ENCODE results near the gene TMEM145. TPM values are rescaled to one million over a fixed set of nuclear protein-coding genes. Genes with fewer than 3 reads are reported as not detected.
"Not testable (repeated sequence)": the region's sequence is repeated elsewhere in the genome, so short reads cannot be mapped to it uniquely, and the experiment has no call there.

TMEM145 gene
- total RNA-seq (2014; rRNA removed; shearing (Covaris generic); ENCODE audit: low replicate concordance) = not detected in 2 replicates

- in situ Hi-C loops (cut with HindIII; ENCODE audit: low pct_unique_long_range_greater_than_20kb, low sequenced_read_pairs) = no loop called here
- peak; percentile 51 for DNase-seq (ENCODE audit: low read depth)
Observed at GRCh38 chr19:42313096-42313839, at the start of gene TMEM145. TMEM145 (plus strand) TSS chr19:42313309; CDS start chr19:42313377, 68 bp downstream.

- in situ Hi-C loops (cut with HindIII; ENCODE audit: low pct_unique_long_range_greater_than_20kb, low sequenced_read_pairs); DNase-seq (ENCODE audit: low read depth): not testable (repeated sequence)
Observed at GRCh38 chr19:42266105-42266504, 47.0 kb upstream of the TMEM145 start.

DNA sequence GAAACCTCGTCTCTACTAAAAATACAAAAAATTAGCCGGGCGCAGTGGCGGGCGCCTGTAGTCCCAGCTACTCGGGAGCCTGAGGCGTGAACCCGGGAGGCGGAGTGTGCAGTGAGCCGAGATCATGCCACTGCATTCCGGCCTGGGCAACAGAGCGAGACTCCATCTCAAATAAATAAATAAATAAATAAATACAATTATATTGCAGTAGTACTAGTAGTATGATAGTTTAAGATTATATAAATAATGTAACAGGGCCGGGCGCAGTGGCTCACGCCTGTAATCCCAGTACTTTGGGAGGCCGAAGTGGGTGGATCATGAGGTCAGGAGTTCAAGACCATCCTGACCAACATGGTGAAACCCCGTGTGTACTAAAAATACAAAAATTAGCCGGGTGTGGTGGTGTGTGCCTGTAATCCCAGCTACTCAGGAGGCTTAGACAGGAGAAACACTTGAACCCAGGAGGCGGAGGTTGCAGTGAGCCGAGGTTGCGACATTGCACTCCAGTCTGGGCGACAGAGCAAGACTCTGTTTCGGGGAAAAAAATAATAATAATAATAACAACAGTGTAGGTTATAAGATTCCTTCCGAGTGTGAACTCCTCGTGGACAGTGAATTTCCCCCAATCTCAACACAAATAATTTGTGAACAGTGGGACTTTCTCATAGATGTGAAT lies 46.0 kb upstream of the TMEM145 start:
- in situ Hi-C loops (cut with HindIII; ENCODE audit: low pct_unique_long_range_greater_than_20kb, low sequenced_read_pairs); DNase-seq (ENCODE audit: low read depth): not testable (repeated sequence)

DNA sequence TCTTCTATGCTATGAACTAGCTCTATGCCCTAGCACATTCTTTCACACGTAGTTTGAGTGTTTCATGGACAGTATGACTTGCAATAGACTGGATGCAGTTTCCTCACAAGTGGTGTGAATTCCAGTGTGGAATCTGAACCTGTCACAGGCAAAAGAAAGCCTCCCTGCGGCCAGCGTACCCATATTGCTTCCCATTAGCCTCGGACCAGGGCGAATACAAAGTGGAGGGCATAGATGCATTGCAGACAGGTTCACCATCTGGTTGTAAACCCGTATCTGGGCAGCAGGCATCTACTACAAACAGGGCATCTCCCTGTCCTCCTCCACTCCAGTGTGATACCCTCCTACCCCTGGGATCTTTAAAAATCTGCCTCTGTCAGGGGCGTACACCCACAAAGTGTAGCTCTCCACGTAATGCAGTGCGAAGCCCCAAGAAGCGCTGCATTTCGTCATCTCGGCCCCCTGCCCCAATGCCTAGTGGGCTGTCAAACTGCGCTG lies 45.4 kb upstream of the TMEM145 start:
- DNase-seq (ENCODE audit: low read depth) = no peak

DNA sequence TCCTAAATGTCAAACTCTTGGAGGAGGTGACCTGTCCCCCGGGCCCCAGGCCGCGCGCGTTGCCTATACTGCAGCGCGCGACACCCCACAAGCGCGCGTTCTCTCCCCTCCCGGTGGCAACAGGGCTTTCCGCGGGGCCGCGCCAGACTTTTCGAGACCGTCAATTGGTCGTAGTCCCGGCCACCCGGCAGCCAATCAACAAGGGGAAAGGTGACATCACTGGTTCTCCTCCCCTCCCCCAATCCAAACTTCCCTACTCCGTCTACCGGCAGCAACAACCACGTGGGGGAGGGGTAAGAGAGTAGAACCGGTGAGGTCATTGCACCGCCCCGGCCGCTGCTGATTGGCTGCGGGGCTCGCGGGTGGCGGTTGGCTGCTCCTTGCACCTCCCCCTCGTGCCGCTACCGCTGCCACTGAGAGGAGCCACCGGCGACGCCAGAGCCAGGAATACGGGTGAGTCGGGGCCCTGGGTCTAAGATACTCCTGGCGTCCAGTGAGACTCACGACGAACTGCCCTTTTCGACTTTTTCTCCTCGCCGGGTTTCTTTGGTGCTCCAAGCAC lies 44.9 kb upstream of the TMEM145 start:
- in situ Hi-C loops (cut with HindIII; ENCODE audit: low pct_unique_long_range_greater_than_20kb, low sequenced_read_pairs) = no loop called here
- DNase-seq (ENCODE audit: low read depth) = peak; percentile 100

More for the DNA sequence above, 45.4 kb upstream of the TMEM145 start:
- in situ Hi-C loops (cut with HindIII; ENCODE audit: low pct_unique_long_range_greater_than_20kb, low sequenced_read_pairs) = no loop called here

GRCh38 chr19:42268704-42269477 lies 44.2 kb upstream of the TMEM145 start, which contains the start of gene CIC:
CIC (plus strand) TSS chr19:42269252; CDS start chr19:42271784, 2,532 bp downstream.
- peak; percentile 100 for DNase-seq (ENCODE audit: low read depth)
- in situ Hi-C loops (cut with HindIII; ENCODE audit: low pct_unique_long_range_greater_than_20kb, low sequenced_read_pairs) = no loop called here

- no peak for DNase-seq (ENCODE audit: low read depth)
- in situ Hi-C loops (cut with HindIII; ENCODE audit: low pct_unique_long_range_greater_than_20kb, low sequenced_read_pairs) = no loop called here
Observed at GRCh38 chr19:42269478-42270345, 43.4 kb upstream of the TMEM145 start.

- in situ Hi-C loops (cut with HindIII; ENCODE audit: low pct_unique_long_range_greater_than_20kb, low sequenced_read_pairs) = no loop called here
- peak; percentile 80 for DNase-seq (ENCODE audit: low read depth)
Observed at GRCh38 chr19:42270346-42271044, 42.6 kb upstream of the TMEM145 start.

DNA sequence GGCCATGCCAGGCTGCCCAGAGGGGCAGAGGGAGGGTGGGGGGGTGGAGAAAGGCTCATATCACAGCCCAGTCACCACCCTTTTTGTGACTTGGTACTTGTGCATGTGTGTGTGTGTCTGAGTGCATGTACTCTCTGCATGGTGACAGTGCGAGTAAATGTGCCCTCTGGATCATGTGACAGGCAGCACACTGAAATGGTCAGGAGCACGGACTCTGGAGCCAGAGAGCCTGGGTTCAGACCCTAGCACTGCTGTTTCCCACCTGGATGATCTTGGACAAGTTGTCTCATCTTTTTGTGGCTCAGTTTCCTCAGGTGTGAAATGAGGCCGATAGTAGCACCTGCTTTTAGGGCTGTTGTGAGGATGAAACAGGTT lies 42.1 kb upstream of the TMEM145 start:
- in situ Hi-C loops (cut with HindIII; ENCODE audit: low pct_unique_long_range_greater_than_20kb, low sequenced_read_pairs) = no loop called here
- DNase-seq (ENCODE audit: low read depth) = no peak

- in situ Hi-C loops (cut with HindIII; ENCODE audit: low pct_unique_long_range_greater_than_20kb, low sequenced_read_pairs) = no loop called here
- DNase-seq (ENCODE audit: low read depth) = no peak
Observed at GRCh38 chr19:42271861-42272534, 41.1 kb upstream of the TMEM145 start.

- DNase-seq (ENCODE audit: low read depth) = no peak
Observed at GRCh38 chr19:42272535-42272897, 40.6 kb upstream of the TMEM145 start.

DNA sequence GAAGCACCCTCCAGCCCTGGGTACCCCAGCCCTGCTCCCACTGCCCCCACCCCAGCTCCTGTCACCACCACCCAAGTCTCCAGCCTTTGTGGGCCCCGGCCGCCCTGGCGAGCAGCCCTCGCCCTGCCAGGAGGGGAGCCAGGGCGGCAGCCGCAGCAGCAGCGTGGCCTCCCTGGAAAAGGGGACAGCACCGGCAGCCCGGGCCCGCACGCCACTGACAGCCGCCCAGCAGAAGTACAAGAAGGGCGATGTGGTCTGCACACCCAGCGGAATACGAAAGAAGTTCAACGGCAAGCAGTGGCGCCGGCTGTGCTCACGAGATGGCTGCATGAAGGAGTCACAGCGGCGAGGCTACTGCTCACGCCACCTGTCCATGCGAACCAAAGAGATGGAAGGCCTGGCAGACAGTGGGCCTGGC lies 40.1 kb upstream of the TMEM145 start:
- in situ Hi-C loops (cut with HindIII; ENCODE audit: low pct_unique_long_range_greater_than_20kb, low sequenced_read_pairs) = no loop called here
- DNase-seq (ENCODE audit: low read depth) = no peak

More at GRCh38 chr19:42272535-42272897, 40.6 kb upstream of the TMEM145 start:
- in situ Hi-C loops (cut with HindIII; ENCODE audit: low pct_unique_long_range_greater_than_20kb, low sequenced_read_pairs) = no loop called here

DNA sequence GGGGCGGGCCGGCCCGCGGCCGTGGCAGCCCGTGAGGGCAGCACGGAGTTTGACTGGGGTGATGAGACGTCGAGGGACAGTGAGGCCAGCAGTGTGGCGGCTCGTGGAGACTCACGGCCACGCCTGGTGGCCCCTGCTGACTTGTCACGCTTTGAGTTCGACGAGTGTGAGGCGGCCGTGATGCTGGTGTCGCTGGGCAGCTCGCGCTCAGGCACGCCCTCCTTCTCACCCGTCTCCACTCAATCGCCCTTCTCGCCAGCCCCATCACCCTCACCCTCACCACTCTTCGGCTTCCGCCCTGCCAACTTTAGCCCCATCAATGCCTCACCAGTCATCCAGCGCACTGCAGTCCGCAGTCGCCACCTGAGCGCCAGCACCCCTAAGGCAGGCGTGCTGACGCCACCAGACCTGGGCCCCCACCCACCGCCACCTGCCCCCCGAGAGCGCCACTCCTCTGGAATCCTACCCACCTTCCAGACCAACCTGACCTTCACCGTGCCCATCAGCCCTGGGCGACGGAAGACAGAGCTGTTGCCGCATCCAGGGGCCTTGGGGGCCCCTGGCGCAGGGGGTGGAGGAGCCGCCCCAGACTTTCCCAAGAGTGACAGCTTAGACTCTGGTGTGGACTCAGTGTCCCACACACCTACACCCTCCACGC lies 39.6 kb upstream of the TMEM145 start:
- DNase-seq (ENCODE audit: low read depth) = no peak
- in situ Hi-C loops (cut with HindIII; ENCODE audit: low pct_unique_long_range_greater_than_20kb, low sequenced_read_pairs) = no loop called here

- in situ Hi-C loops (cut with HindIII; ENCODE audit: low pct_unique_long_range_greater_than_20kb, low sequenced_read_pairs) = no loop called here
- no peak for DNase-seq (ENCODE audit: low read depth)
Observed at GRCh38 chr19:42274065-42274682, 38.9 kb upstream of the TMEM145 start.

- no peak for DNase-seq (ENCODE audit: low read depth)
- in situ Hi-C loops (cut with HindIII; ENCODE audit: low pct_unique_long_range_greater_than_20kb, low sequenced_read_pairs) = no loop called here
Observed at GRCh38 chr19:42275103-42275502, 38.0 kb upstream of the TMEM145 start.

DNA sequence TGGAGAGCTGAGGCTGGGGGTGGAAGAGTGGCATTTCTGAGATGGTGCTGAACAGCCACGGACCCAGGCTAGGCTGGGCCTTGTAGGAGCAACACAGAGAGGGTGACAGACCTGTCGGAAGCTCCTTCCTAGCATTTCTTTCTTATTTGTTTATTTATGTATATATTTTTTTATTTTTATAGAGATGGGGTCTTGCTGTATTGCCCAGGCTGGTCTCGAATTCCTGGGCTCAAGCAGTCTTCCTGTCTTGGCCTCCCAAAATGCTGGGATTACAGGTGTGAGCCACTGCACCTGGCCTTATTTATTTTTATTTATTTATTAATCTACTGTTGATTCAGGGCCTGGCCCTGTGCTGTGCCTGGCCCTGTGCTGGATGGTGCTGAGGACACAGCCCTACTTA lies 37.6 kb upstream of the TMEM145 start:
- no peak for DNase-seq (ENCODE audit: low read depth)
- in situ Hi-C loops (cut with HindIII; ENCODE audit: low pct_unique_long_range_greater_than_20kb, low sequenced_read_pairs) = no loop called here

Data from Caki2 (cell line).